A549 (cell line): ENCODE results near the gene KLHL29. TPM values are rescaled to one million over a fixed set of nuclear protein-coding genes. Genes with fewer than 3 reads are reported as not detected.

Source experiments
- ATAC-seq, 2 experiments: fragments of 200-7000 bp in 1 of 2; fragments of >200 bp in 1 of 2; cut with Nextera tagmentation in 1 of 2; cut with Tn5 transposase in 1 of 2; 3 replicates each; pipeline versions ENCODE4 v1.8.0 to v1.9.1; 2018 to 2020; ENCODE audit warnings: mild to moderate bottlenecking in 1 of 2, moderate library complexity in 1 of 2
- CTCF ChIA-PET: fragments of 300-600 bp; sonication (Branson Sonifier 250); formaldehyde crosslinking; extraction: SDS; loops from one replicate; lab custom pipeline; 2021; ENCODE audit warnings: antibody characterized with exemption, inconsistent platforms; lab: Yijun Ruan, JAX
- POLR2A ChIA-PET: fragments of 350-600 bp; formaldehyde crosslinking; extraction: SDS; loops from one replicate; lab custom pipeline; 2021; ENCODE audit warnings: antibody characterized with exemption, inconsistent platforms; lab: Yijun Ruan, JAX
- DNase-seq, 2 experiments: peaks; one replicate each; pipeline versions ENCODE4 v3.0.0 to v3.0.0-alpha.2; 2011 to 2016; ENCODE audit warnings: low read depth in 1 of 2, low spot score in 1 of 2
- FAIRE-seq: peaks from 2 replicates; lab custom pipeline; 2011; peaks lifted over from hg19 to GRCh38; lab: Jason Lieb, UNC
- H3K27ac ChIP-seq, 2 experiments: fragments of >200 bp; sonication (Bioruptor Twin); formaldehyde crosslinking; 3 replicates each; pipeline ENCODE4 v1.5.1; 2016 to 2017
- H3K4me1 ChIP-seq: fragments of >200 bp; sonication (Bioruptor Twin); formaldehyde crosslinking; 3 replicates; pipeline ENCODE4 v1.6.1; 2016
- H3K4me2 ChIP-seq: fragments of >200 bp; sonication (Bioruptor Twin); formaldehyde crosslinking; 3 replicates; pipeline ENCODE4 v1.6.1; 2016
- H3K4me3 ChIP-seq: fragments of >200 bp; sonication (Bioruptor Twin); formaldehyde crosslinking; 3 replicates; pipeline ENCODE4 v1.5.1; 2016
- H3K9me3 ChIP-seq: fragments of >200 bp; sonication (Bioruptor Twin); formaldehyde crosslinking; 3 replicates; pipeline ENCODE4 v1.6.1; 2016
- ATOH8 ChIP-seq: fragments of 250-450 bp; sonication (Bioruptor Pico); IDR thresholded peaks from 2 replicates; pipeline ENCODE4 v1.5.0; 2020; ENCODE audit warnings: low read depth, mild to moderate bottlenecking, moderate library complexity
- BHLHE40 ChIP-seq: IDR thresholded peaks from 2 replicates; pipeline ENCODE4 v1.6.1; 2012; ENCODE audit warnings: low read depth, low read length, inconsistent platforms
- CBX8 ChIP-seq: fragments of 200-600 bp; sonication (generic); IDR thresholded peaks from 2 replicates; pipeline ENCODE4 v1.6.1; 2016
- CEBPB ChIP-seq, 2 experiments: fragments of >200 bp in 1 of 2; sonication (Bioruptor Twin) in 1 of 2; formaldehyde crosslinking in 1 of 2; IDR thresholded peaks; 2 replicates each; pipeline ENCODE4 v1.6.1; 2012 to 2016
- CHD2 ChIP-seq: fragments of 150-350 bp; IDR thresholded peaks from 2 replicates; pipeline ENCODE4 v1.6.1; 2014; ENCODE audit warnings: low read length; ENCODE audit not compliant: partially characterized antibody
- CHD4 ChIP-seq: fragments of 200-600 bp; sonication (generic); IDR thresholded peaks from 2 replicates; pipeline ENCODE4 v1.6.1; 2016; ENCODE audit warnings: antibody characterized with exemption, mild to moderate bottlenecking, borderline replicate concordance
- EP300 ChIP-seq, 2 experiments: fragments of >200 bp; sonication (Bioruptor Twin); formaldehyde crosslinking; IDR thresholded peaks; 2 replicates in 1 of 2; 3 replicates in 1 of 2; pipeline ENCODE4 v1.6.1; 2016 to 2017
- ESRRA ChIP-seq: fragments of 150-350 bp; IDR thresholded peaks from 2 replicates; pipeline ENCODE4 v1.6.1; 2014; ENCODE audit warnings: mild to moderate bottlenecking, low read length, borderline replicate concordance
- GATA3 ChIP-seq: IDR thresholded peaks from 2 replicates; pipeline ENCODE4 v1.6.1; 2012; ENCODE audit warnings: borderline replicate concordance
- HDAC2 ChIP-seq: fragments of 200-600 bp; sonication (generic); IDR thresholded peaks from 2 replicates; pipeline ENCODE4 v1.6.1; 2016
- HOXA7 ChIP-seq: fragments of 250-450 bp; sonication (Bioruptor Pico); IDR thresholded peaks from 2 replicates; pipeline ENCODE4 v1.5.0; 2020; ENCODE audit warnings: mild to moderate bottlenecking, moderate library complexity
- HOXB5 ChIP-seq: fragments of 250-450 bp; sonication (Bioruptor Pico); IDR thresholded peaks from 2 replicates; pipeline ENCODE4 v1.5.0; 2020; ENCODE audit warnings: mild to moderate bottlenecking, moderate library complexity
- KDM1A ChIP-seq: fragments of 200-600 bp; sonication (generic); IDR thresholded peaks from 2 replicates; pipeline ENCODE4 v1.6.1; 2016; ENCODE audit warnings: low read depth, mild to moderate bottlenecking
- MAFK ChIP-seq: fragments of 450-650 bp; IDR thresholded peaks from 2 replicates; pipeline ENCODE4 v1.6.1; 2014; ENCODE audit not compliant: partially characterized antibody
- MAZ ChIP-seq: fragments of 150-350 bp; IDR thresholded peaks from 2 replicates; pipeline ENCODE4 v1.6.1; 2014; ENCODE audit warnings: antibody characterized with exemption, low read depth, low read length, borderline replicate concordance
- NPAS2 ChIP-seq: fragments of 250-450 bp; sonication (Bioruptor Pico); IDR thresholded peaks from 2 replicates; pipeline ENCODE4 v1.8.0; 2022; ENCODE audit warnings: mild to moderate bottlenecking, moderate library complexity, borderline replicate concordance
- PBX3 ChIP-seq: IDR thresholded peaks from 2 replicates; pipeline ENCODE4 v1.6.1; 2012
- POLR2A ChIP-seq: IDR thresholded peaks from 2 replicates; pipeline ENCODE4 v1.6.1; 2012; ENCODE audit warnings: mild to moderate bottlenecking, low read length
- RARB ChIP-seq: fragments of 250-450 bp; sonication (Bioruptor Pico); IDR thresholded peaks from 2 replicates; pipeline ENCODE4 v1.8.0; 2021; ENCODE audit warnings: mild to moderate bottlenecking, moderate library complexity
- RCOR1 ChIP-seq: fragments of 150-350 bp; IDR thresholded peaks from 2 replicates; pipeline ENCODE4 v1.6.1; 2014; ENCODE audit warnings: antibody characterized with exemption, low read length, low read depth
- RNF2 ChIP-seq: fragments of 200-600 bp; sonication (generic); IDR thresholded peaks from 2 replicates; pipeline ENCODE4 v1.6.1; 2016; ENCODE audit warnings: low read depth, mild to moderate bottlenecking, antibody characterized with exemption, moderate library complexity, borderline replicate concordance
- SMC3 ChIP-seq: fragments of >200 bp; sonication (Bioruptor Twin); formaldehyde crosslinking; IDR thresholded peaks from 3 replicates; pipeline ENCODE4 v1.6.1; 2018; ENCODE audit warnings: inconsistent platforms
- ZFP36 ChIP-seq: fragments of 450-650 bp; IDR thresholded peaks from 2 replicates; pipeline ENCODE4 v1.6.1; 2014; ENCODE audit warnings: borderline replicate concordance; ENCODE audit not compliant: partially characterized antibody
- ZSCAN20 ChIP-seq: fragments of 250-450 bp; sonication (Bioruptor Pico); IDR thresholded peaks from 2 replicates; pipeline ENCODE4 v1.8.0; 2022; ENCODE audit warnings: mild to moderate bottlenecking, moderate library complexity
- WGBS: methylation state at CpG from one replicate; pipeline ENCODE4 v1.1.6; 2017; ENCODE audit errors: missing lambda C conversion rate; 5-methylcytosine and 5-hydroxymethylcytosine counted together
- polyA plus RNA-seq, 4 experiments: library from polyadenylated mRNA; depleted of rRNA in 3 of 4; stranded (reverse); fragments of >200 nt; fragmentation: RNase III in 1 of 4; extraction: RNeasy Plus Mini Kit Qiagen cat#74134 plus additional on column Dnase treatment in 1 of 4; gene quantifications; 2 replicates in 3 of 4; 3 replicates in 1 of 4; pipeline ENCODE4 v1.2.3, GENCODE V29; 2011 to 2017
- TF ChIP-seq, protein P1 (sequence below): fragments of >200 bp; sonication (Bioruptor Twin); formaldehyde crosslinking; IDR thresholded peaks from 3 replicates; pipeline ENCODE4 v1.6.1; 2016
- TF ChIP-seq, protein P2 (sequence below): fragments of 250-450 bp; sonication (Bioruptor Pico); IDR thresholded peaks from 2 replicates; pipeline ENCODE4 v1.5.0; 2021; ENCODE audit warnings: mild to moderate bottlenecking, moderate library complexity, borderline replicate concordance
- TF ChIP-seq, protein P3 (sequence below): fragments of 150-350 bp; IDR thresholded peaks from 2 replicates; pipeline ENCODE4 v1.6.1; 2014; ENCODE audit warnings: low read depth, mild to moderate bottlenecking, low read length
- TF ChIP-seq, protein P4 (sequence below): IDR thresholded peaks from 2 replicates; pipeline ENCODE4 v1.6.1; 2012

The KLHL29 gene
- polyA plus RNA-seq, 2 of the 4 experiments (the other 2 are of a cell fraction): 1.3 to 2.5 TPM

DNA sequence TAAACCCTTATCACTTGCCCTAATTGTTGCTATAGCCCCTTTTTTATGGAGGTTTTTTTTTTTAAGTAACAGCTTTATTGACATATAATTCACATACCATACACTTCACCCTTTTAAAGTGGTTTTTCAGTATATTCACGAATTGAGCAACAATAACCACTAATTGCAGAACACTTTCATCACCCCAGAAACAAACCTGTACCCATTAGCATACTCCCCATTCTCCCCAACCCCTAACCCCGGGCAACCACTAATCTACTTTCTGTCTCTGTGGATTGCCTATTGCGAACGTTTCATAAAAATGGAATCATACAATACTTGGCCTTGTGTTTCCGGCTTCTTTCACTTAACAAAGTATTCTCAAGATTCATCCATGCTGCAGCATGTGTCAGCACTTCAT is 328.4 kb downstream of the KLHL29 start:
- CTCF ChIA-PET: interaction anchor here (0.7 kb wide), 1 partner anchor 668 kb away, joined by 3 read pairs; no protein-coding TSS in a partner anchor
- 79% methylated on average over 5 of the region's 5 CpGs for WGBS
- no peak for TF ChIP-seq RARB
- TF ChIP-seq MAZ: no peak
- no peak for TF ChIP-seq CHD2
- TF ChIP-seq CBX8: no peak
- TF ChIP-seq RCOR1: no peak
- TF ChIP-seq SMC3: no peak
- TF ChIP-seq NPAS2 (CRISPR knock-in tag): no peak
- no peak for TF ChIP-seq EP300 (IDR thresholded peaks at IDR 0.05)
- TF ChIP-seq MAFK: no peak
- no peak for TF ChIP-seq RNF2
- TF ChIP-seq, protein P1, sequence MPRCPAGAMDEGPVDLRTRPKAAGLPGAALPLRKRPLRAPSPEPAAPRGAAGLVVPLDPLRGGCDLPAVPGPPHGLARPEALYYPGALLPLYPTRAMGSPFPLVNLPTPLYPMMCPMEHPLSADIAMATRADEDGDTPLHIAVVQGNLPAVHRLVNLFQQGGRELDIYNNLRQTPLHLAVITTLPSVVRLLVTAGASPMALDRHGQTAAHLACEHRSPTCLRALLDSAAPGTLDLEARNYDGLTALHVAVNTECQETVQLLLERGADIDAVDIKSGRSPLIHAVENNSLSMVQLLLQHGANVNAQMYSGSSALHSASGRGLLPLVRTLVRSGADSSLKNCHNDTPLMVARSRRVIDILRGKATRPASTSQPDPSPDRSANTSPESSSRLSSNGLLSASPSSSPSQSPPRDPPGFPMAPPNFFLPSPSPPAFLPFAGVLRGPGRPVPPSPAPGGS: no peak
- TF ChIP-seq, protein P2, sequence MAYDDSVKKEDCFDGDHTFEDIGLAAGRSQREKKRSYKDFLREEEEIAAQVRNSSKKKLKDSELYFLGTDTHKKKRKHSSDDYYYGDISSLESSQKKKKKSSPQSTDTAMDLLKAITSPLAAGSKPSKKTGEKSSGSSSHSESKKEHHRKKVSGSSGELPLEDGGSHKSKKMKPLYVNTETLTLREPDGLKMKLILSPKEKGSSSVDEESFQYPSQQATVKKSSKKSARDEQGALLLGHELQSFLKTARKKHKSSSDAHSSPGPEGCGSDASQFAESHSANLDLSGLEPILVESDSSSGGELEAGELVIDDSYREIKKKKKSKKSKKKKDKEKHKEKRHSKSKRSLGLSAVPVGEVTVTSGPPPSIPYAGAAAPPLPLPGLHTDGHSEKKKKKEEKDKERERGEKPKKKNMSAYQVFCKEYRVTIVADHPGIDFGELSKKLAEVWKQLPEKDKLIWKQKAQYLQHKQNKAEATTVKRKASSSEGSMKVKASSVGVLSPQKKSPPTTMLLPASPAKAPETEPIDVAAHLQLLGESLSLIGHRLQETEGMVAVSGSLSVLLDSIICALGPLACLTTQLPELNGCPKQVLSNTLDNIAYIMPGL (CRISPR knock-in tag): no peak
- TF ChIP-seq HOXA7: no peak
- no peak for TF ChIP-seq PBX3
- TF ChIP-seq BHLHE40: no peak
- no peak for TF ChIP-seq KDM1A
- TF ChIP-seq, protein P3, sequence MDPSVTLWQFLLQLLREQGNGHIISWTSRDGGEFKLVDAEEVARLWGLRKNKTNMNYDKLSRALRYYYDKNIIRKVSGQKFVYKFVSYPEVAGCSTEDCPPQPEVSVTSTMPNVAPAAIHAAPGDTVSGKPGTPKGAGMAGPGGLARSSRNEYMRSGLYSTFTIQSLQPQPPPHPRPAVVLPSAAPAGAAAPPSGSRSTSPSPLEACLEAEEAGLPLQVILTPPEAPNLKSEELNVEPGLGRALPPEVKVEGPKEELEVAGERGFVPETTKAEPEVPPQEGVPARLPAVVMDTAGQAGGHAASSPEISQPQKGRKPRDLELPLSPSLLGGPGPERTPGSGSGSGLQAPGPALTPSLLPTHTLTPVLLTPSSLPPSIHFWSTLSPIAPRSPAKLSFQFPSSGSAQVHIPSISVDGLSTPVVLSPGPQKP: no peak
- TF ChIP-seq HDAC2: no peak
- no peaks in the 10 kb centered on the region for H3K9me3 ChIP-seq
- H3K4me2 ChIP-seq: no peak overlapping the region
- ATAC-seq: no peak
- H3K27ac ChIP-seq: no peak overlapping the region
- no peak overlapping the region for H3K4me3 ChIP-seq
- no peak for DNase-seq
- POLR2A ChIA-PET: interaction anchor here (0.7 kb wide), 1 partner anchor 214 kb away, joined by 5 read pairs; no protein-coding TSS in a partner anchor
- no peaks in the 10 kb centered on the region for H3K4me1 ChIP-seq
- no peak for FAIRE-seq

- CTCF ChIA-PET: interaction anchor here (1.0 kb wide), 1 partner anchor 30 kb away, joined by 3 read pairs; no protein-coding TSS in a partner anchor
- no peak overlapping the region for H3K27ac ChIP-seq
- H3K4me2 ChIP-seq: no peak overlapping the region
- no peak overlapping the region for H3K4me3 ChIP-seq
- no peak for DNase-seq
- no peaks in the 10 kb centered on the region for H3K4me1 ChIP-seq
- no peak for ATAC-seq
- POLR2A ChIA-PET: no interaction called here
- 78% methylated on average over 4 of the region's 4 CpGs for WGBS
- H3K9me3 ChIP-seq: peaks cover 17% of the 10 kb centered on the region
- FAIRE-seq: no peak
- TF ChIP-seq ZFP36: no peak
- TF ChIP-seq RARB: no peak
- TF ChIP-seq POLR2A: no peak
- no peak for TF ChIP-seq ESRRA
- no peak for TF ChIP-seq GATA3
- TF ChIP-seq ZSCAN20 (CRISPR knock-in tag): no peak
- TF ChIP-seq ATOH8: no peak
- TF ChIP-seq HOXA7: no peak
- TF ChIP-seq, protein P4, sequence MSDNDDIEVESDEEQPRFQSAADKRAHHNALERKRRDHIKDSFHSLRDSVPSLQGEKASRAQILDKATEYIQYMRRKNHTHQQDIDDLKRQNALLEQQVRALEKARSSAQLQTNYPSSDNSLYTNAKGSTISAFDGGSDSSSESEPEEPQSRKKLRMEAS: no peak
- TF ChIP-seq PBX3: no peak
- TF ChIP-seq EP300 (IDR thresholded peaks at IDR 0.05): no peak
- no peak for TF ChIP-seq CEBPB (IDR thresholded peaks at IDR 0.05)
- TF ChIP-seq CBX8: no peak
- TF ChIP-seq, protein P2 (CRISPR knock-in tag): no peak
- TF ChIP-seq HOXB5: no peak
- no peak for TF ChIP-seq CHD4
These were observed 334.1 kb downstream of the KLHL29 start for GRCh38 chr2:23718931-23719700.
